ENCODE results near the gene PXK.

PXK gene

GRCh38 chr3:58352626-58353025 lies 19.9 kb downstream of the PXK start:
- Histone ChIP-seq H4K20me1 (ENCODE audit: insufficient read depth) (no peaks in the 10 kb centered on the region), H3K79me2 (ENCODE audit: insufficient read depth, low read depth) (no peaks in the 10 kb centered on the region), H3K36me3 (ENCODE audit: insufficient read depth) (no peaks in the 10 kb centered on the region), H3K4me2 (no peak overlapping the region), H3K4me3 (IDR thresholded peaks at IDR 0.05; ENCODE audit: insufficient read depth, low read depth, low read length) (no peak overlapping the region), H3K4me1 (ENCODE audit: low read depth, poor library complexity, severe bottlenecking) (peaks cover 16% of the 10 kb centered on the region), H3K9ac (no peak overlapping the region), H2AFZ (ENCODE audit: low read depth) (no peak overlapping the region), H3K27me3 (ENCODE audit: insufficient read depth, low read depth) (no peaks in the 10 kb centered on the region), H3K27ac (no peak overlapping the region)
- TF ChIP-seq CTCF (conservative IDR thresholded peaks at IDR 0.05; ENCODE audit: low read depth, low read length), result no peak

GRCh38 chr3:58353722-58354553 lies 21.2 kb downstream of the PXK start:
- no peaks in the 10 kb centered on the region for H3K79me2 ChIP-seq (ENCODE audit: insufficient read depth, low read depth)
- no peak overlapping the region for H3K27ac ChIP-seq
- H4K20me1 ChIP-seq (ENCODE audit: insufficient read depth), result no peaks in the 10 kb centered on the region

GRCh38 chr3:58355179-58355578 lies 22.5 kb downstream of the PXK start:
- no peak overlapping the region for H3K9ac ChIP-seq

More at GRCh38 chr3:58353722-58354553, 21.2 kb downstream of the PXK start:
- Histone ChIP-seq H2AFZ (ENCODE audit: low read depth) (no peak overlapping the region), H3K4me1 (ENCODE audit: low read depth, poor library complexity, severe bottlenecking) (peaks cover 16% of the 10 kb centered on the region), H3K9ac (no peak overlapping the region), H3K27me3 (ENCODE audit: insufficient read depth, low read depth) (no peaks in the 10 kb centered on the region), H3K4me3 (IDR thresholded peaks at IDR 0.05; ENCODE audit: insufficient read depth, low read depth, low read length) (no peak overlapping the region), H3K36me3 (ENCODE audit: insufficient read depth) (no peaks in the 10 kb centered on the region), H3K4me2 (no peak overlapping the region)
- TF ChIP-seq CTCF (conservative IDR thresholded peaks at IDR 0.05; ENCODE audit: low read depth, low read length), result no peak

GRCh38 chr3:58356054-58356453 lies 23.4 kb downstream of the PXK start:
- Histone ChIP-seq H4K20me1 (ENCODE audit: insufficient read depth) (no peaks in the 10 kb centered on the region), H2AFZ (ENCODE audit: low read depth) (no peak overlapping the region), H3K36me3 (ENCODE audit: insufficient read depth) (no peaks in the 10 kb centered on the region), H3K27ac (no peak overlapping the region), H3K79me2 (ENCODE audit: insufficient read depth, low read depth) (no peaks in the 10 kb centered on the region), H3K4me3 (IDR thresholded peaks at IDR 0.05; ENCODE audit: insufficient read depth, low read depth, low read length) (no peak overlapping the region), H3K9ac (no peak overlapping the region), H3K27me3 (ENCODE audit: insufficient read depth, low read depth) (no peaks in the 10 kb centered on the region), H3K4me1 (ENCODE audit: low read depth, poor library complexity, severe bottlenecking) (peaks cover under 1% of the 10 kb centered on the region), H3K4me2 (no peak overlapping the region)
- no peak for TF ChIP-seq CTCF (conservative IDR thresholded peaks at IDR 0.05; ENCODE audit: low read depth, low read length)

More at GRCh38 chr3:58355179-58355578, 22.5 kb downstream of the PXK start:
- TF ChIP-seq CTCF (conservative IDR thresholded peaks at IDR 0.05; ENCODE audit: low read depth, low read length), result no peak
- Histone ChIP-seq H3K27me3 (ENCODE audit: insufficient read depth, low read depth) (no peaks in the 10 kb centered on the region), H3K4me2 (no peak overlapping the region), H3K27ac (no peak overlapping the region), H4K20me1 (ENCODE audit: insufficient read depth) (no peaks in the 10 kb centered on the region), H3K79me2 (ENCODE audit: insufficient read depth, low read depth) (no peaks in the 10 kb centered on the region), H2AFZ (ENCODE audit: low read depth) (no peak overlapping the region), H3K4me3 (IDR thresholded peaks at IDR 0.05; ENCODE audit: insufficient read depth, low read depth, low read length) (no peak overlapping the region), H3K36me3 (ENCODE audit: insufficient read depth) (no peaks in the 10 kb centered on the region), H3K4me1 (ENCODE audit: low read depth, poor library complexity, severe bottlenecking) (peaks cover 9% of the 10 kb centered on the region)

Data from KMS-11 (cell line).